ENCODE measurements around the gene GRIK4.

DNA sequence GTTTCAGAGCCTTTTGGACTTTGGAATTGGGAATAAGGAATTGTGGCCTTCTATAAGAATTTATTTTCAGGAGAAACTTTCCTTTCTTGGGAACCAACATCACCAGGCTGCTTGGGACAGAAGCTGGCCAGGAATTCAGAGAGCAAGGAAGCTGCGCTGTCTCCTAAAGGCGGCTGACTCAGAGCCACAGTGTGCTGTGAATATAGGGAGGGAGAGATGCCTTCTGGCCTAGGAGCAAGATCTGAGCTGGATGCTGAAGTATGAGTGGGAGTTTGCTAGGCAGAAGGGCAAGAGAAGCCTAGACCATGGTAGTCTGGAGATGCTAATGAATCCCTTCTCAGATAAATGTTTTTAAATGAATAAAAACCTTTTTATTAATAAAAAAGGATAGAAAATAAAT, 298.7 kb downstream of the GRIK4 start:
- TF ChIP-seq SUZ12 (IDR thresholded peaks at IDR 0.05; ENCODE audit: extremely low read depth, insufficient read depth, insufficient read length) (no peak), ZNF274 (IDR thresholded peaks at IDR 0.05; ENCODE audit: low read depth, low read length) (no peak), YY1 (IDR thresholded peaks at IDR 0.05; ENCODE audit: insufficient read depth, insufficient read length) (no peak)

Measured in NT2/D1 (cell line).